Mucosa of rectum (tissue), 2 donors: Measurements from ENCODE around the gene COX7A2.
A peak's percentile ranks its signal among the peaks of the same experiment; 100 is the strongest.

ENCODE experiments used
- H3K27ac ChIP-seq, 2 donors: one replicate each; pipeline ENCODE4 v1.7.0; 2013; ENCODE audit warnings: inconsistent platforms in 2 of 2, low read depth in 2 of 2, low read length in 2 of 2
- H3K27me3 ChIP-seq, 2 donors: one replicate each; pipeline ENCODE4 v1.7.0; 2013; ENCODE audit warnings: low read length in 2 of 2; ENCODE audit not compliant: control insufficient read depth in 2 of 2, insufficient read depth in 2 of 2
- H3K36me3 ChIP-seq, 2 donors: one replicate each; pipeline ENCODE4 v1.7.0; 2013; ENCODE audit warnings: low read length in 2 of 2; ENCODE audit not compliant: control insufficient read depth in 2 of 2, insufficient read depth in 2 of 2
- H3K4me1 ChIP-seq, 2 donors: one replicate each; pipeline ENCODE4 v1.7.0; 2013; ENCODE audit warnings: low read length in 2 of 2, mild to moderate bottlenecking in 1 of 2; ENCODE audit not compliant: control insufficient read depth in 2 of 2, insufficient read depth in 2 of 2
- H3K4me3 ChIP-seq, 2 donors: one replicate each; pipeline ENCODE4 v1.7.0; 2013; ENCODE audit warnings: low read length in 2 of 2
- H3K9ac ChIP-seq, 2 donors: one replicate each; pipeline ENCODE4 v1.7.0; 2013; ENCODE audit warnings: low read length in 2 of 2, low read depth in 1 of 2, mild to moderate bottlenecking in 1 of 2
- H3K9me3 ChIP-seq, 2 donors: one replicate each; pipeline ENCODE4 v1.7.0; 2013; ENCODE audit warnings: low read length in 2 of 2; ENCODE audit not compliant: control insufficient read depth in 2 of 2
- donor health status: healthy.
- donor health status: Normal muscosa, but diverticular disease.

The COX7A2 gene

GRCh38 chr6:75223428-75223827, 20.2 kb downstream of the COX7A2 start:
- Histone ChIP-seq H3K4me1 (no peaks in the 10 kb centered on the region), H3K9ac (no peak overlapping the region), H3K27ac (no peak overlapping the region), H3K36me3 (no peaks in the 10 kb centered on the region), H3K9me3 (no peaks in the 10 kb centered on the region), H3K4me3 (no peak overlapping the region), H3K27me3 (no peaks in the 10 kb centered on the region)

- no peaks in the 10 kb centered on the region for H3K36me3 ChIP-seq
- H3K27me3 ChIP-seq: no peaks in the 10 kb centered on the region
- no peak overlapping the region for H3K4me3 ChIP-seq
- no peaks in the 10 kb centered on the region for H3K9me3 ChIP-seq
- no peaks in the 10 kb centered on the region for H3K4me1 ChIP-seq
- no peak overlapping the region for H3K9ac ChIP-seq
- H3K27ac ChIP-seq: no peak overlapping the region
Measured at GRCh38 chr6:75222261-75222660, 21.3 kb downstream of the COX7A2 start.

GRCh38 chr6:75221116-75221515, 22.5 kb downstream of the COX7A2 start:
- Histone ChIP-seq H3K4me3 (no peak overlapping the region), H3K4me1 (no peaks in the 10 kb centered on the region), H3K36me3 (no peaks in the 10 kb centered on the region), H3K9me3 (no peaks in the 10 kb centered on the region), H3K27ac (no peak overlapping the region), H3K9ac (no peak overlapping the region), H3K27me3 (no peaks in the 10 kb centered on the region)

- Histone ChIP-seq H3K4me3 (no peak overlapping the region), H3K36me3 (no peaks in the 10 kb centered on the region), H3K9ac (no peak overlapping the region), H3K9me3 (no peaks in the 10 kb centered on the region), H3K27me3 (no peaks in the 10 kb centered on the region), H3K27ac (no peak overlapping the region), H3K4me1 (no peaks in the 10 kb centered on the region)
Measured at GRCh38 chr6:75220357-75220756, 23.2 kb downstream of the COX7A2 start.

- Histone ChIP-seq H3K9ac (no peak overlapping the region), H3K4me1 (no peaks in the 10 kb centered on the region), H3K27ac (no peak overlapping the region), H3K36me3 (no peaks in the 10 kb centered on the region), H3K4me3 (no peak overlapping the region), H3K27me3 (no peaks in the 10 kb centered on the region), H3K9me3 (no peaks in the 10 kb centered on the region)
Measured at GRCh38 chr6:75219263-75219662, 24.3 kb downstream of the COX7A2 start.

- no peaks in the 10 kb centered on the region for H3K9me3 ChIP-seq
- H3K27me3 ChIP-seq: no peaks in the 10 kb centered on the region
- no peak overlapping the region for H3K9ac ChIP-seq
- H3K4me1 ChIP-seq: no peaks in the 10 kb centered on the region
- no peaks in the 10 kb centered on the region for H3K36me3 ChIP-seq
- no peak overlapping the region for H3K27ac ChIP-seq
- H3K4me3 ChIP-seq: no peak overlapping the region
Measured at GRCh38 chr6:75217193-75217592, 26.4 kb downstream of the COX7A2 start.

GRCh38 chr6:75215291-75215690, 28.3 kb downstream of the COX7A2 start:
- H3K4me1 ChIP-seq: peaks cover 0 to 6% of the 10 kb centered on the region in 2 donors
- H3K9me3 ChIP-seq: no peaks in the 10 kb centered on the region
- no peaks in the 10 kb centered on the region for H3K27me3 ChIP-seq
- no peaks in the 10 kb centered on the region for H3K36me3 ChIP-seq
- H3K4me3 ChIP-seq: no peak overlapping the region
- no peak overlapping the region for H3K27ac ChIP-seq
- H3K9ac ChIP-seq: no peak overlapping the region

- H3K27ac ChIP-seq: no peak overlapping the region
- H3K4me1 ChIP-seq: peaks cover 2 to 7% of the 10 kb centered on the region in 2 donors
- no peaks in the 10 kb centered on the region for H3K9me3 ChIP-seq
- no peak overlapping the region for H3K4me3 ChIP-seq
- peaks cover 1% of the 10 kb centered on the region in 2 donors for H3K27me3 ChIP-seq
- no peaks in the 10 kb centered on the region for H3K36me3 ChIP-seq
- no peak overlapping the region for H3K9ac ChIP-seq
Measured at GRCh38 chr6:75213732-75214131, 29.9 kb downstream of the COX7A2 start.

GRCh38 chr6:75213112-75213511, 30.5 kb downstream of the COX7A2 start:
- H3K4me3 ChIP-seq: no peak overlapping the region
- no peaks in the 10 kb centered on the region for H3K9me3 ChIP-seq
- peaks cover 4 to 10% of the 10 kb centered on the region in 2 donors for H3K4me1 ChIP-seq
- H3K36me3 ChIP-seq: no peaks in the 10 kb centered on the region
- peaks cover 8% of the 10 kb centered on the region in 2 donors for H3K27me3 ChIP-seq
- no peak overlapping the region for H3K27ac ChIP-seq
- H3K9ac ChIP-seq: no peak overlapping the region

GRCh38 chr6:75211920-75212590, 31.5 kb downstream of the COX7A2 start:
- Histone ChIP-seq H3K27ac (peak overlapping the region in 1 of 2 donors; percentile 19), H3K9me3 (no peaks in the 10 kb centered on the region), H3K27me3 (peaks cover 16 to 17% of the 10 kb centered on the region in 2 donors), H3K4me1 (peaks cover 7 to 10% of the 10 kb centered on the region in 2 donors), H3K36me3 (no peaks in the 10 kb centered on the region), H3K4me3 (no peak overlapping the region), H3K9ac (no peak overlapping the region)
